Thyroid gland (tissue), 4 donors: Measurements from ENCODE around the gene ABHD12B.

Experiments
- POLR2A ChIP-seq, 2 donors: fragments of 450-650 bp; IDR thresholded peaks; one replicate each; pipeline ENCODE4 v1.6.1; 2017; ENCODE audit warnings: antibody characterized with exemption in 2 of 2, mild to moderate bottlenecking in 2 of 2, moderate library complexity in 1 of 2
- TF ChIP-seq, protein P1 (sequence below), 6 experiments: fragments of 200-600 bp in 3 of 6; fragments of 450-650 bp in 3 of 6; sonication (generic) in 3 of 6; IDR thresholded peaks; one replicate each; pipeline ENCODE4 v1.5.1; 2016 to 2019; ENCODE audit warnings: antibody characterized with exemption in 6 of 6, mild to moderate bottlenecking in 2 of 6, inconsistent platforms in 1 of 6, moderate library complexity in 1 of 6

DNA sequence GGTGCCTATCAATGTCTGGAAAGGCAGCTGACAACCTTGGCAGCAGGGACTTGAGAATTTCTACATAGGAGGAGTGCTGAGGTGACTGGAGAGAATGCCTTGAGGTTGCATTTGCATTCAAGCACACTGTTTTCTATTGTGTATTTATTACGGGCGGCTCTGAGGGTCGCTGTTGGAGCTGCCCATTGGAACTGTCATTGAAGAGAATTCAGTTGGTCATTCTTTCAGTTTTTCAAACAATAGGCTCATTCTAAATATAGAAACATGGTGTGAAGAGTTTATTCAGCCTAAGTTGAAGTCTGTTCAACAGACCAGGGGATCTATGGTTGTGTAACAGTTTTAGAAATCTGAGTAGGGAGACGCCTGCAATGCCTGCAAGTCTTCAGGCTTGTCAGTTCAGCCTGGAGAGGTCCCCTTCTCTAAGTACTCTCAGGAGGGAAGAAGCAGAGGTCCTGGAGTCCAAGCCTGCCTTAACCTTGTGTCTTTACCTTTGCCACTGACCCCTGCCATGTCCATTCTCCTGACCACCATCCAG, 9.8 kb upstream of the ABHD12B start:
- TF ChIP-seq, protein P1, sequence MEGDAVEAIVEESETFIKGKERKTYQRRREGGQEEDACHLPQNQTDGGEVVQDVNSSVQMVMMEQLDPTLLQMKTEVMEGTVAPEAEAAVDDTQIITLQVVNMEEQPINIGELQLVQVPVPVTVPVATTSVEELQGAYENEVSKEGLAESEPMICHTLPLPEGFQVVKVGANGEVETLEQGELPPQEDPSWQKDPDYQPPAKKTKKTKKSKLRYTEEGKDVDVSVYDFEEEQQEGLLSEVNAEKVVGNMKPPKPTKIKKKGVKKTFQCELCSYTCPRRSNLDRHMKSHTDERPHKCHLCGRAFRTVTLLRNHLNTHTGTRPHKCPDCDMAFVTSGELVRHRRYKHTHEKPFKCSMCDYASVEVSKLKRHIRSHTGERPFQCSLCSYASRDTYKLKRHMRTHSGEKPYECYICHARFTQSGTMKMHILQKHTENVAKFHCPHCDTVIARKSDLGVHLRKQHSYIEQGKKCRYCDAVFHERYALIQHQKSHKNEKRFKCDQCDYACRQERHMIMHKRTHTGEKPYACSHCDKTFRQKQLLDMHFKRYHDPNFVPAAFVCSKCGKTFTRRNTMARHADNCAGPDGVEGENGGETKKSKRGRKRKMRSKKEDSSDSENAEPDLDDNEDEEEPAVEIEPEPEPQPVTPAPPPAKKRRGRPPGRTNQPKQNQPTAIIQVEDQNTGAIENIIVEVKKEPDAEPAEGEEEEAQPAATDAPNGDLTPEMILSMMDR (IDR thresholded peaks at IDR 0.05) = no peak
- no peak for TF ChIP-seq POLR2A (IDR thresholded peaks at IDR 0.05)
